Measurements from ENCODE around the gene HP1BP3.

Gene HP1BP3, protein sequence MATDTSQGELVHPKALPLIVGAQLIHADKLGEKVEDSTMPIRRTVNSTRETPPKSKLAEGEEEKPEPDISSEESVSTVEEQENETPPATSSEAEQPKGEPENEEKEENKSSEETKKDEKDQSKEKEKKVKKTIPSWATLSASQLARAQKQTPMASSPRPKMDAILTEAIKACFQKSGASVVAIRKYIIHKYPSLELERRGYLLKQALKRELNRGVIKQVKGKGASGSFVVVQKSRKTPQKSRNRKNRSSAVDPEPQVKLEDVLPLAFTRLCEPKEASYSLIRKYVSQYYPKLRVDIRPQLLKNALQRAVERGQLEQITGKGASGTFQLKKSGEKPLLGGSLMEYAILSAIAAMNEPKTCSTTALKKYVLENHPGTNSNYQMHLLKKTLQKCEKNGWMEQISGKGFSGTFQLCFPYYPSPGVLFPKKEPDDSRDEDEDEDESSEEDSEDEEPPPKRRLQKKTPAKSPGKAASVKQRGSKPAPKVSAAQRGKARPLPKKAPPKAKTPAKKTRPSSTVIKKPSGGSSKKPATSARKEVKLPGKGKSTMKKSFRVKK

DNA sequence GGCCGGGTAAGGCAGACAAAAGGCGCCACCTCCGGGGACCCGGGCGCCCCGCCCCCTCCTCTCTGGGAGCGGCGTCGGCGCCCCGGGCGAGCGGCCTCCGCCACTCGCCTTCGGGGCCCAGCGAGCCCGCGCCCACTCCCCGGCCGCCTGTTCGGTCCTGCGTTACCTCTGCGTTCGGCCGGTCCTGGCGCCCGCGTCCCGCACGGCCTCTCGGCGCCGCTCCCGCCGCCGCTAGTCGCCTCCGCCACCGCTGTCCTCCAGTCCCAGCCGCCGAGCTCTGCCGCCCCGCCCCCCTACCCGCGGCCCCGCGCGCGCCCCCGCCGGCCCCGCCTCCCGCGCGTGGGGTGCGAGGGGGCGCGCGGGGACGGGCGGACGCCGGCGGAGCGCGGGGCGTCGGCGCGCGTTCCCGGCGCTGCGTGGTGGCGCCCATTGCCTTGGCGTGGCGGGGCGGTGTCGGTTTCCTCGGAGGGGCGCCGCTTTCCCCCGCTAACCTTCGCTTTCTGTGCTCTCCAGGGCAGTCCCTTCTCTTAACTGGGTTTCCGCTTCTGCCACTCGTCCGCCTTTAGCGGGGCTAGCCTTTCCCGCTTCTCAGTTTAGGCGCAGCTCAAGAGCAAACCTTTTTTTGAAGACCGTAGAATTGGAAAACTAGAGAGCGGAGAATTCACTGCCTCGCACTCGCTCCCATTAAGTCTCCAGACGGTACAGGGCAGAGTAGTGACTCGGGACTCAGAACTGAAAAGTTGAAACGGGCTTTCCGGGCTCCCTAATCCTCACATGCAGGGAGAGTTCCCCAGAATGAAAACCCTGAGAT lies at the start of gene HP1BP3:
HP1BP3 (minus strand) TSS at position 279 of the 811 bp plus-strand sequence. CDS start 6,867 bp downstream, outside the sequence.
- TF ChIP-seq, protein P1, sequence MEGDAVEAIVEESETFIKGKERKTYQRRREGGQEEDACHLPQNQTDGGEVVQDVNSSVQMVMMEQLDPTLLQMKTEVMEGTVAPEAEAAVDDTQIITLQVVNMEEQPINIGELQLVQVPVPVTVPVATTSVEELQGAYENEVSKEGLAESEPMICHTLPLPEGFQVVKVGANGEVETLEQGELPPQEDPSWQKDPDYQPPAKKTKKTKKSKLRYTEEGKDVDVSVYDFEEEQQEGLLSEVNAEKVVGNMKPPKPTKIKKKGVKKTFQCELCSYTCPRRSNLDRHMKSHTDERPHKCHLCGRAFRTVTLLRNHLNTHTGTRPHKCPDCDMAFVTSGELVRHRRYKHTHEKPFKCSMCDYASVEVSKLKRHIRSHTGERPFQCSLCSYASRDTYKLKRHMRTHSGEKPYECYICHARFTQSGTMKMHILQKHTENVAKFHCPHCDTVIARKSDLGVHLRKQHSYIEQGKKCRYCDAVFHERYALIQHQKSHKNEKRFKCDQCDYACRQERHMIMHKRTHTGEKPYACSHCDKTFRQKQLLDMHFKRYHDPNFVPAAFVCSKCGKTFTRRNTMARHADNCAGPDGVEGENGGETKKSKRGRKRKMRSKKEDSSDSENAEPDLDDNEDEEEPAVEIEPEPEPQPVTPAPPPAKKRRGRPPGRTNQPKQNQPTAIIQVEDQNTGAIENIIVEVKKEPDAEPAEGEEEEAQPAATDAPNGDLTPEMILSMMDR (IDR thresholded peaks at IDR 0.05; ENCODE audit: low read depth, low read length): no peak
- H3K4me3 ChIP-seq (ENCODE audit: low read depth, low read length): peak within 1 kb of the TSS; percentile 96

DNA sequence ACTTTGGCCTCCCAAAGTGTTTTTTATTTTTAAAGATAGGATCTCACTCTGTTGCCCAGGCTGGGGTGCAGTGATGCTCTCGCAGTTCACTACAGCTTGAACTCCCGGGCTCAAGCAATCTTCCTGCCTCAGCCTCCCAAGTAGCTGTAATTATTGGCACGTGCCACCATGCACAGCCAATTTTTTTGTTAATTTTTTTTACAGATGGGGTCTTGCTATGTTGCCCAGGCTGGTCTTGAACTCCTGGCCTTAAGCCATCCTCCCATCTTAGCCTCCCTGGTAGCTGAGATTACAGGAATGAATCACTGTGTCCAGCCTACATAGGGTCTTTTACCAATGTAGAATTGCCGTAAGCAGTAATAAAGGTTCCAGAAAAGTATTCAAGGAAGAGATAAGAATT lies 49.1 kb upstream of the HP1BP3 start:
- H3K4me3 ChIP-seq (ENCODE audit: low read depth, low read length): no peak overlapping the region
- TF ChIP-seq, protein P1 (IDR thresholded peaks at IDR 0.05; ENCODE audit: low read depth, low read length): no peak

DNA sequence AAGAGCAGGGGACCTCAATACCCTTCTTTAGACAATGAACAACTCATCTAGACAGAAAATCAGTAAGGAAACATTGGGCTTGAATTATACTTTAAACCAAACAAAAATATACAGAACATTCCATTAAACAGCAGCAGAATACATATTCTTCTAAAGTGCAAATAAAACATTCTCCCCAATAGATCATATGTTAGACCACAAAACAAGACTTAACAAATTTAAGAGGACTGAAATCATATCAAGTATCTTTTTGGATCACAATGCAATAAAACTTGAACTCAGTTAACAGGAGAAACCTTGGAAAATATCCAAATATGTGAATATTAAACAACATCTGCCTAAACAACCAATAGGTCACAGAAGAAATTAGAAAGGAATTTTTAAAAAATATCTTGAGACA lies 47.7 kb upstream of the HP1BP3 start:
- no peak overlapping the region for H3K4me3 ChIP-seq (ENCODE audit: low read depth, low read length)
- TF ChIP-seq, protein P1 (IDR thresholded peaks at IDR 0.05; ENCODE audit: low read depth, low read length): no peak

DNA sequence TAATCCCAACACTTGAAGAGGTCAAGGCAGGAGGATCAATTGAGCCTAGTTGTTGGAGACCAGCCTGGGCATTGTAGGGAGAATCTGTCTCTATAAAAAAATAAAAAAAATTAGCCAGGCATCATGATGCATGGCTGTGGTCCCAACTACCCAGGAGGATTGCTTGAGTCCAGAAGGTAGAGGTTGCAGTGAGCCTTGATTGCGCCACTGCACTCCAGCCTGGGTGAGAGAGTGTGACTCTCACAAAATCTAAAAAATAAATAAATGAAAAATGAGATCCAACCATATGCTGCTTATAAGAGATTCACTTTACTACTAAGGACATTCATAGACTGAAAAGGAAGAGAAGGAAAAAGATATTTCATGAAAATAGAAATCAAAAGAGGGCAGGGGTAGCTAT lies 47.1 kb upstream of the HP1BP3 start:
- TF ChIP-seq, protein P1 (IDR thresholded peaks at IDR 0.05; ENCODE audit: low read depth, low read length): no peak
- H3K4me3 ChIP-seq (ENCODE audit: low read depth, low read length): no peak overlapping the region

DNA sequence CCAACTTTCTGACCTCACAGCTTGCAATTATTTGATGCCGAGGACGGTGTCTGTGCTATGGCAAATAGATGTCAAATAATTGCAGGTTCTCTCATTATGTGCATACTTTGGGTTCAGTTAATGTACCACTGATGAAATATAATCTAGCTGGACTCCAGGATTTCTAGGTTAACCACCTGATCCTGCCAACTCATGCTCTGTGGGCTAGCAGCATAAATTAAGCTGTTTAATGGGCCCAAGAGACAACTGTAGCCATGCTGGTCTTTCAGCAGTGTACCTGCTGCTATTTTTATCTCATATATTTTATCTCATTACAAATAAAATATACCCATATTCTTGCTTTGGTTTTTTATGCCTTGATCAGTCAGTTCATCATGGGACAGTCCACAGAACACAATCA lies 43.3 kb upstream of the HP1BP3 start:
- TF ChIP-seq, protein P1 (IDR thresholded peaks at IDR 0.05; ENCODE audit: low read depth, low read length): no peak
- H3K4me3 ChIP-seq (ENCODE audit: low read depth, low read length): no peak overlapping the region

DNA sequence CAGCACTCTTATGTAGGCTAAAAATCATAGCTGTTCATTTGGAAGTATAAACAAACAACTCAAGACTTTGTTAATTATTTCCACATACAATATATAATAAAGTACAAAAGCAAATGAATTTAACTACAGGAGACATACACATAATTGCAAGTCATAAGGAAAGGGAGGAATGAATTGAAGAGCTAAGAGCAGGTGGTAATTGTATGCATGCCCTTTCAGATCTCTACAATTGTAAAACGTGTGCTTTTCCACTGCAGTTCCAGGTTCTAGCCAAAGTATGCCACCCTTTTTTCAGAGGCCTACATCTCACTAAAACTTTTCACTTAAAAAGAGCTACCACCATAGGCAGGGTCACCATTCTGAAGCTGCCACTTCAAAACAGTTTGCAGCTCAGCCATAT lies 42.8 kb upstream of the HP1BP3 start:
- H3K4me3 ChIP-seq (ENCODE audit: low read depth, low read length): no peak overlapping the region

More for the DNA sequence above, 42.8 kb upstream of the HP1BP3 start:
- TF ChIP-seq, protein P1 (IDR thresholded peaks at IDR 0.05; ENCODE audit: low read depth, low read length): no peak
